IMR-90 (cell line): Measurements from ENCODE around the gene STUM. TPM values are rescaled to one million over a fixed set of nuclear protein-coding genes. Genes with fewer than 3 reads are reported as not detected.

Source experiments
- ATAC-seq: fragments of 200-7000 bp; cut with Tn5 transposase; 2 replicates; pipeline ENCODE4 v1.9.1; 2020; ENCODE audit warnings: low read depth, mild to moderate bottlenecking, moderate library complexity
- BruUV-seq: library from RNA; stranded (reverse); fragments of 400-500 nt; replicated peaks from 2 replicates; lab custom pipeline; 2021; lab: Mats Ljungman, UMichigan
- CTCF ChIA-PET: fragments of 300-600 bp; formaldehyde crosslinking; extraction: SDS; loops from one replicate; lab custom pipeline; 2021; ENCODE audit warnings: antibody characterized with exemption; lab: Yijun Ruan, JAX
- POLR2A ChIA-PET: fragments of 300-600 bp; sonication (Branson Sonifier 250); formaldehyde crosslinking; loops from one replicate; lab custom pipeline; 2022; ENCODE audit warnings: antibody characterized with exemption; ENCODE audit not compliant: unreplicated experiment; lab: Charles Lee
- DNase-seq: peaks from one replicate; pipeline ENCODE4 v3.0.0; 2013
- H2AFZ ChIP-seq: replicated peaks from 2 replicates; pipeline ENCODE3; 2013; ENCODE audit warnings: low read length, mild to moderate bottlenecking; ENCODE audit not compliant: poor library complexity
- H2AK5ac ChIP-seq: 2 replicates; pipeline ENCODE4 v1.6.1; 2013; ENCODE audit warnings: low read depth, low read length, inconsistent platforms
- H2AK9ac ChIP-seq: replicated peaks from 2 replicates; pipeline ENCODE3; 2013; ENCODE audit warnings: mild to moderate bottlenecking, low read depth, low read length, moderate library complexity; ENCODE audit not compliant: poor library complexity
- H2BK120ac ChIP-seq: 2 replicates; pipeline ENCODE4 v1.6.1; 2013; ENCODE audit warnings: low read depth, low read length, inconsistent platforms
- H2BK15ac ChIP-seq: 3 replicates; pipeline ENCODE4 v1.6.1; 2013; ENCODE audit warnings: low read depth, low read length, inconsistent platforms
- H2BK20ac ChIP-seq: 2 replicates; pipeline ENCODE4 v1.6.1; 2013; ENCODE audit warnings: low read depth, mild to moderate bottlenecking, inconsistent platforms, low read length, moderate library complexity
- H2BK5ac ChIP-seq: 2 replicates; pipeline ENCODE4 v1.6.1; 2013; ENCODE audit warnings: mild to moderate bottlenecking, low read depth, low read length, inconsistent platforms; ENCODE audit not compliant: poor library complexity, severe bottlenecking
- H3K14ac ChIP-seq: replicated peaks from 2 replicates; pipeline ENCODE4 v1.6.1; 2013; ENCODE audit warnings: low read depth, low read length, inconsistent platforms
- H3K18ac ChIP-seq: 2 replicates; pipeline ENCODE4 v1.6.1; 2013; ENCODE audit warnings: low read depth, low read length, control low read depth
- H3K23ac ChIP-seq: 2 replicates; pipeline ENCODE4 v1.6.1; 2013; ENCODE audit warnings: low read depth, low read length, inconsistent platforms
- H3K27ac ChIP-seq: 2 replicates; pipeline ENCODE4 v1.5.1; 2013; ENCODE audit warnings: mild to moderate bottlenecking, control low read depth, low read length; ENCODE audit not compliant: insufficient read depth
- H3K27me3 ChIP-seq: 2 replicates; pipeline ENCODE4 v1.6.1; 2013; ENCODE audit warnings: low read length; ENCODE audit not compliant: control insufficient read depth, insufficient read depth
- H3K36me3 ChIP-seq: 2 replicates; pipeline ENCODE4 v1.6.1; 2013; ENCODE audit warnings: low read length, mixed read lengths; ENCODE audit not compliant: control insufficient read depth, insufficient read depth
- H3K4ac ChIP-seq: 2 replicates; pipeline ENCODE4 v1.6.1; 2013; ENCODE audit warnings: low read depth, low read length, inconsistent platforms
- H3K4me1 ChIP-seq: 2 replicates; pipeline ENCODE4 v1.6.1; 2013; ENCODE audit warnings: low read length, mixed read lengths; ENCODE audit not compliant: control insufficient read depth, insufficient read depth
- H3K4me2 ChIP-seq: 2 replicates; pipeline ENCODE4 v1.6.1; 2013; ENCODE audit warnings: low read depth, mild to moderate bottlenecking, control low read depth, low read length, moderate library complexity
- H3K4me3 ChIP-seq: 2 replicates; pipeline ENCODE4 v1.5.1; 2013; ENCODE audit warnings: low read depth, mild to moderate bottlenecking, control low read depth, low read length, moderate library complexity; ENCODE audit not compliant: insufficient read depth
- H3K56ac ChIP-seq: 2 replicates; pipeline ENCODE4 v1.6.1; 2013; ENCODE audit warnings: low read length, inconsistent platforms; ENCODE audit not compliant: insufficient read depth; ENCODE audit errors: extremely low read depth
- H3K79me1 ChIP-seq, 2 experiments: 2 replicates each; pipeline ENCODE4 v1.6.1; 2013; ENCODE audit warnings: low read length in 2 of 2, inconsistent platforms in 1 of 2, low read depth in 1 of 2
- H3K9ac ChIP-seq: 2 replicates; pipeline ENCODE4 v1.6.1; 2013; ENCODE audit warnings: low read depth, low read length, control low read depth
- H3K9me1 ChIP-seq: 2 replicates; pipeline ENCODE4 v1.6.1; 2013; ENCODE audit warnings: low read length, inconsistent platforms; ENCODE audit not compliant: insufficient read depth
- H3K9me3 ChIP-seq: 2 replicates; pipeline ENCODE4 v1.6.1; 2013; ENCODE audit warnings: low read length; ENCODE audit not compliant: control insufficient read depth, insufficient read depth
- H4K20me1 ChIP-seq: 2 replicates; pipeline ENCODE4 v1.6.1; 2013; ENCODE audit warnings: low read length, inconsistent platforms; ENCODE audit not compliant: insufficient read depth
- H4K5ac ChIP-seq: 2 replicates; pipeline ENCODE4 v1.6.1; 2013; ENCODE audit warnings: mild to moderate bottlenecking, low read depth, low read length, control low read depth
- H4K8ac ChIP-seq, 2 experiments: 2 replicates each; pipeline ENCODE4 v1.6.1; 2013; ENCODE audit warnings: low read depth in 2 of 2, low read length in 2 of 2, control low read depth in 1 of 2, inconsistent platforms in 1 of 2
- H4K91ac ChIP-seq: 2 replicates; pipeline ENCODE4 v1.6.1; 2013; ENCODE audit warnings: low read depth, low read length, inconsistent platforms; ENCODE audit not compliant: insufficient read depth
- BHLHE40 ChIP-seq: fragments of 150-350 bp; IDR thresholded peaks from 2 replicates; pipeline ENCODE4 v1.6.1; 2016; ENCODE audit warnings: mild to moderate bottlenecking, low read depth, low read length
- MXI1 ChIP-seq: IDR thresholded peaks from 2 replicates; pipeline ENCODE4 v1.6.1; 2012; ENCODE audit warnings: low read depth, mild to moderate bottlenecking, low read length, moderate library complexity, borderline replicate concordance
- WGBS, 2 experiments: methylation state at CpG; one replicate each; pipeline versions ENCODE4 v1.1.5 to v1.1.7; 2013; ENCODE audit warnings: missing lambda C conversion rate in 2 of 2; ENCODE audit not compliant: insufficient read length in 1 of 2; ENCODE audit errors: extremely low coverage in 2 of 2; 5-methylcytosine and 5-hydroxymethylcytosine counted together
- dilution Hi-C: fragments of 300-500 bp; cut with HindIII; formaldehyde crosslinking; loops from one replicate; pipeline ENCODE4 v1.14.3; 2018; ENCODE audit warnings: low sequenced_read_pairs; ENCODE audit not compliant: unreplicated experiment
- in situ Hi-C: fragments of 300-500 bp; cut with MboI; formaldehyde crosslinking; loops from 3 replicates; pipeline ENCODE4 v1.14.3; 2019; ENCODE audit warnings: low sequenced_read_pairs, inconsistent platforms, mixed read lengths
- intact Hi-C: fragments of 100-400 bp; cut with micrococcal nuclease; formaldehyde crosslinking; loops from 2 replicates; pipeline ENCODE4 v1.10.0; 2022
- polyA plus RNA-seq, 3 experiments: library from polyadenylated mRNA; depleted of rRNA; stranded (reverse); fragments of >200 nt; gene quantifications; 2 replicates each; pipeline ENCODE4 v1.2.3, GENCODE V29; 2012; ENCODE audit warnings: low replicate concordance in 1 of 3
- total RNA-seq: library from RNA; depleted of rRNA; stranded (reverse); fragments of >200 nt; gene quantifications from 2 replicates; pipeline ENCODE4 v1.2.3, GENCODE V29; 2012
- TF ChIP-seq, protein P1 (sequence below): conservative IDR thresholded peaks from 2 replicates; pipeline ENCODE4 v1.5.1; 2012; ENCODE audit warnings: mild to moderate bottlenecking, low read depth, low read length, improper control_type of control experiment

Gene STUM
- total and polyA plus RNA-seq, 2 of the 4 experiments (the other 2 are of a cell fraction), result not detected

DNA sequence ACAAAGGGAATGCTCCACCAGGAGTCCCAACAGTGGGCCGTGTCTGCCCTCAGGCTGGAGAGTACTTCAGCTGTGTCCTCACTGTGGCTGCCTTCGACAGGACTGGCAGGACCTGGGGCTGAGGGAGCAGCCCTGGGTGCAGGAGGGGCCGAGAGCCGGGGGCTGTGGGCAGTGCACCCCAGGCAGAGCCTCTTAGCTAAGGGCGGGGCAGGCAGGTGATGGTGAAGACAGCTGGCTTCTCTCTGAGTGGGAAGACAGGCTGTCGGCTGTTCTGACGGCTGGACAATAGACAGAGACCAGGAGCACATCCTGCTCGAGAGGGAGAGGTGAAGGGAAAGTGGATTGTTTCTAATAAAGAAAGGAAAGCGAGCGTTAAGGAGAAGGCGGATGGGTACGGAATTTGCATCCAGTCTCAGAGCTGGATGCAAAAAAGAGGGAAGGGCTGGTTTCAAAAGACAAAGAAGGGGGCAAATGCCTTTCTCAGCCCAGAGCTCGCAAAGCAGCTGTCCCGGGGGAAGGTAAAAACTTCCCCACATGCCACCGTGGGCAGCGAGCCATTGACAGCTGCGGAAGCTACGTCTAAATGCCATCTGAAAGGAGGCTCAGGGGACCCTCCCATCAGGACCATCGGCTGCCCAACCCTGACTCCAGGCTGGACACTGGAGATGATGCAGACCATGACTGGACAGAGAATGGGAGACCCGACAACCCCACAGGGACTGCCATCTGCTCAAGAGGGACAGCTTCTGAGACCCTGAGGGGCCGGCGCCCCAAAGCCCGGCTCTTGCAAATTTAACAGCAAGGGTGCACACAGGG, 92.0 kb downstream of the STUM start (continued):
- TF ChIP-seq, protein P1, sequence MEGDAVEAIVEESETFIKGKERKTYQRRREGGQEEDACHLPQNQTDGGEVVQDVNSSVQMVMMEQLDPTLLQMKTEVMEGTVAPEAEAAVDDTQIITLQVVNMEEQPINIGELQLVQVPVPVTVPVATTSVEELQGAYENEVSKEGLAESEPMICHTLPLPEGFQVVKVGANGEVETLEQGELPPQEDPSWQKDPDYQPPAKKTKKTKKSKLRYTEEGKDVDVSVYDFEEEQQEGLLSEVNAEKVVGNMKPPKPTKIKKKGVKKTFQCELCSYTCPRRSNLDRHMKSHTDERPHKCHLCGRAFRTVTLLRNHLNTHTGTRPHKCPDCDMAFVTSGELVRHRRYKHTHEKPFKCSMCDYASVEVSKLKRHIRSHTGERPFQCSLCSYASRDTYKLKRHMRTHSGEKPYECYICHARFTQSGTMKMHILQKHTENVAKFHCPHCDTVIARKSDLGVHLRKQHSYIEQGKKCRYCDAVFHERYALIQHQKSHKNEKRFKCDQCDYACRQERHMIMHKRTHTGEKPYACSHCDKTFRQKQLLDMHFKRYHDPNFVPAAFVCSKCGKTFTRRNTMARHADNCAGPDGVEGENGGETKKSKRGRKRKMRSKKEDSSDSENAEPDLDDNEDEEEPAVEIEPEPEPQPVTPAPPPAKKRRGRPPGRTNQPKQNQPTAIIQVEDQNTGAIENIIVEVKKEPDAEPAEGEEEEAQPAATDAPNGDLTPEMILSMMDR, result no peak

DNA sequence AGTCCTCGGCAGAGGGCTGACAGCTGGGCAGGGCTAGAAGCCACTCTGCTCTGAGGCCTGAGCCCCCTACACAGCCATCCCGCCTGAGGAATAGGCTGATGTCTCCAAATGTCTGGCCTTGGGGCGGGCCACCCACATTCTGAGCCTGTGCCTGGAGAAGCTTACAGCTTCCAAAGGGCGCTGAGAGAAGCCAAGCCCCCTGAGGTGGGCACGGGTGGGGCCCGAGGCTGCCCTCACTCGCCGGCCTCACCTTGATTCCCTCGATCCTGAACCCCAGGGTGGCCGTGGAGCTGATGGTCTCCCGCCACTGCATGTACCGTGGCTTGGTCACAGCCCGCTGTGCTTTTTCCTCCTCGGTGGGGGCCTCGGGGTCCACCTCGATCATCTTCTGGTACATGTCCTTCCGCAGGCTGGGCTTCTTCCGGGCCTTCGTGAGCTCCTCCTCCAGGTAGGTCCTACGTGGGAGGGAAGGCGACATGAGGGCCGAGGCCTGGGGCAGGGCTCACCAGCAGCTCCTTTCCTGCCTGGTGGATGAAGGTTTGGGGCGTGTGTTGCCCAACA, 93.2 kb downstream of the STUM start:
- dilution Hi-C loops (no loop called here), intact Hi-C loops (no loop called here), in situ Hi-C loops (no loop called here)
- WGBS, 2 experiments, result 93% methylated on average over 12 of the region's 23 CpGs; no CpG with 5 or more reads in 1 of the 2 experiments
- H4K8ac ChIP-seq, result no peak overlapping the region
- no peak overlapping the region for H4K91ac ChIP-seq
- no peak overlapping the region for H2BK20ac ChIP-seq
- no peaks in the 10 kb centered on the region for H3K9me3 ChIP-seq
- no peaks in the 10 kb centered on the region for H4K20me1 ChIP-seq
- no peak overlapping the region for H3K4ac ChIP-seq
- no peak overlapping the region for H3K9ac ChIP-seq
- H3K4me1 ChIP-seq, result peaks cover 22% of the 10 kb centered on the region
- H2BK15ac ChIP-seq, result no peak overlapping the region
- TF ChIP-seq BHLHE40 (no peak), MXI1 (no peak)
- no peaks in the 10 kb centered on the region for H3K27me3 ChIP-seq
- BruUV-seq, result no TSS peak
- H3K56ac ChIP-seq, result no peak overlapping the region
- no peak overlapping the region for H3K14ac ChIP-seq
- H3K27ac ChIP-seq, result no peak overlapping the region
- POLR2A ChIA-PET, result no interaction called here
- H3K4me3 ChIP-seq, result no peak overlapping the region
- no peak overlapping the region for H2BK120ac ChIP-seq
- no peak overlapping the region for H4K5ac ChIP-seq
- no peak overlapping the region for H2AK9ac ChIP-seq
- H3K9me1 ChIP-seq, result peaks cover 5% of the 10 kb centered on the region; the same call in 1 of the 2 replicates
- no peak overlapping the region for H3K4me2 ChIP-seq
- no peak overlapping the region for H2BK5ac ChIP-seq
- DNase-seq (no peak), ATAC-seq (no peak)
- H2AFZ ChIP-seq, result no peak overlapping the region
- no peak overlapping the region for H3K23ac ChIP-seq
- H2AK5ac ChIP-seq, result no peak overlapping the region; the same call in 1 of the 2 replicates
- no peaks in the 10 kb centered on the region; the same call in 1 of the 2 replicates for H3K36me3 ChIP-seq
- H3K79me1 ChIP-seq, result no peaks in the 10 kb centered on the region
- H3K18ac ChIP-seq, result no peak overlapping the region
- CTCF ChIA-PET, result interaction anchor here (0.7 kb wide), 1 partner anchor 15 kb away, joined by 3 read pairs; no protein-coding TSS in a partner anchor
